IgD-negative memory B cell (primary cell): ENCODE measurements around the gene IL17A. TPM values are rescaled to one million over a fixed set of nuclear protein-coding genes. Genes with fewer than 3 reads are reported as not detected.
"Not testable (repeated sequence)": the region's sequence is repeated elsewhere in the genome, so short reads cannot be mapped to it uniquely, and the experiment has no call there.

Source experiments
- H3K27ac Mint-ChIP-seq, 3 donors: one replicate each; pipeline ENCODE4 v1.8.0; 2020 to 2022; ENCODE audit warnings: mild to moderate bottlenecking in 3 of 3, mixed read lengths in 3 of 3, moderate library complexity in 1 of 3
- H3K27me3 Mint-ChIP-seq: one replicate; pipeline ENCODE4 v1.8.0; 2021; ENCODE audit warnings: mixed read lengths
- H3K36me3 Mint-ChIP-seq: one replicate; pipeline ENCODE4 v1.8.0; 2020; ENCODE audit warnings: mild to moderate bottlenecking, mixed read lengths
- H3K4me1 Mint-ChIP-seq, 3 donors: one replicate each; pipeline ENCODE4 v1.8.0; 2020 to 2022; ENCODE audit warnings: mixed read lengths in 3 of 3, mild to moderate bottlenecking in 1 of 3
- H3K4me3 Mint-ChIP-seq, 4 donors: one replicate each; pipeline ENCODE4 v1.8.0; 2020 to 2022; ENCODE audit warnings: mild to moderate bottlenecking in 4 of 4, mixed read lengths in 4 of 4, moderate library complexity in 3 of 4
- H3K9me3 Mint-ChIP-seq, 3 donors: one replicate each; pipeline ENCODE4 v1.8.0; 2020 to 2021; ENCODE audit warnings: mixed read lengths in 3 of 3, mild to moderate bottlenecking in 1 of 3
- polyA plus RNA-seq: library from polyadenylated mRNA; unstranded; fragments of 300-500 nt; fragmentation: Illumina TruSeq; gene quantifications from one replicate; pipeline ENCODE4 v1.2.3, GENCODE V29; 2021

The IL17A gene
- polyA plus RNA-seq, 1 donor from 2014 or later = not detected

- Mint-ChIP-seq H3K4me3 (peak overlapping the region in 1 of 4 donors; percentile 45), H3K9me3 (peaks cover 0 to 11% (median 4%) of the 10 kb centered on the region in 3 donors), H3K27ac (peak overlapping the region in 1 of 3 donors; percentile 73), H3K27me3 (peaks cover 35% of the 10 kb centered on the region), H3K4me1 (peaks cover 10 to 13% (median 11%) of the 10 kb centered on the region in 3 donors), H3K36me3 (no peaks in the 10 kb centered on the region)
Observed at GRCh38 chr6:52155791-52156576, 30.2 kb upstream of the IL17A start.

- Mint-ChIP-seq H3K27me3 (peaks cover 32% of the 10 kb centered on the region), H3K4me3 (no peak overlapping the region), H3K27ac (no peak overlapping the region), H3K4me1 (peaks cover 10 to 13% (median 11%) of the 10 kb centered on the region in 3 donors), H3K9me3 (peaks cover 0 to 17% (median 4%) of the 10 kb centered on the region in 3 donors), H3K36me3 (no peaks in the 10 kb centered on the region)
Observed at GRCh38 chr6:52157301-52157941, 28.8 kb upstream of the IL17A start.

- H3K36me3 Mint-ChIP-seq = no peaks in the 10 kb centered on the region
- H3K27me3 Mint-ChIP-seq = peaks cover 17% of the 10 kb centered on the region
- no peak overlapping the region for H3K27ac Mint-ChIP-seq
- H3K4me1 Mint-ChIP-seq = peaks cover 5 to 8% (median 5%) of the 10 kb centered on the region in 3 donors
- no peak overlapping the region for H3K4me3 Mint-ChIP-seq
- H3K9me3 Mint-ChIP-seq = peaks cover 0 to 17% (median 4%) of the 10 kb centered on the region in 3 donors
Observed at GRCh38 chr6:52160472-52161104, 25.6 kb upstream of the IL17A start.

- H3K4me3 Mint-ChIP-seq = no peak overlapping the region
- H3K9me3 Mint-ChIP-seq = peaks cover 0 to 17% (median 4%) of the 10 kb centered on the region in 3 donors
- no peaks in the 10 kb centered on the region for H3K36me3 Mint-ChIP-seq
- peaks cover 0 to 1% (median 0%) of the 10 kb centered on the region in 3 donors for H3K4me1 Mint-ChIP-seq
- peaks cover 7% of the 10 kb centered on the region for H3K27me3 Mint-ChIP-seq
- H3K27ac Mint-ChIP-seq = no peak overlapping the region
Observed at GRCh38 chr6:52161689-52162438, 24.3 kb upstream of the IL17A start.

- H3K27me3 Mint-ChIP-seq = peaks cover 9% of the 10 kb centered on the region
- H3K4me1 Mint-ChIP-seq = peaks cover 0 to 1% (median 0%) of the 10 kb centered on the region in 3 donors
- H3K36me3 Mint-ChIP-seq = no peaks in the 10 kb centered on the region
- H3K9me3 Mint-ChIP-seq = peaks cover 0 to 17% (median 5%) of the 10 kb centered on the region in 3 donors
- no peak overlapping the region for H3K4me3 Mint-ChIP-seq
- no peak overlapping the region for H3K27ac Mint-ChIP-seq
Observed at GRCh38 chr6:52162940-52163908, 23.0 kb upstream of the IL17A start.

GRCh38 chr6:52164319-52165094 lies 21.7 kb upstream of the IL17A start:
- H3K27ac Mint-ChIP-seq = no peak overlapping the region
- peaks cover 0 to 17% (median 7%) of the 10 kb centered on the region in 3 donors for H3K9me3 Mint-ChIP-seq
- H3K27me3 Mint-ChIP-seq = peaks cover 16% of the 10 kb centered on the region
- peaks cover 0 to 1% (median 0%) of the 10 kb centered on the region in 3 donors for H3K4me1 Mint-ChIP-seq
- H3K36me3 Mint-ChIP-seq = peaks cover 1% of the 10 kb centered on the region
- no peak overlapping the region for H3K4me3 Mint-ChIP-seq

- no peak overlapping the region for H3K27ac Mint-ChIP-seq
- H3K4me1 Mint-ChIP-seq = no peaks in the 10 kb centered on the region
- peaks cover 0 to 5% (median 0%) of the 10 kb centered on the region in 3 donors for H3K9me3 Mint-ChIP-seq
- no peak overlapping the region for H3K4me3 Mint-ChIP-seq
- H3K36me3 Mint-ChIP-seq = peaks cover 1% of the 10 kb centered on the region
- H3K27me3 Mint-ChIP-seq = peaks cover 20% of the 10 kb centered on the region
Observed at GRCh38 chr6:52167267-52167666, 18.9 kb upstream of the IL17A start.

- H3K4me1 Mint-ChIP-seq, H3K4me3 Mint-ChIP-seq, H3K36me3 Mint-ChIP-seq, H3K27ac Mint-ChIP-seq, H3K9me3 Mint-ChIP-seq: not testable (repeated sequence)
- H3K27me3 Mint-ChIP-seq = peaks cover 20% of the 10 kb centered on the region
Observed at GRCh38 chr6:52168351-52168750, 17.8 kb upstream of the IL17A start.

GRCh38 chr6:52174118-52174517 lies 12.1 kb upstream of the IL17A start:
- peaks cover 9% of the 10 kb centered on the region for H3K27me3 Mint-ChIP-seq
- no peaks in the 10 kb centered on the region for H3K4me1 Mint-ChIP-seq
- peaks cover 1% of the 10 kb centered on the region for H3K36me3 Mint-ChIP-seq
- no peak overlapping the region for H3K27ac Mint-ChIP-seq
- H3K9me3 Mint-ChIP-seq = no peaks in the 10 kb centered on the region
- no peak overlapping the region for H3K4me3 Mint-ChIP-seq

- no peak overlapping the region for H3K27ac Mint-ChIP-seq
- H3K9me3 Mint-ChIP-seq = no peaks in the 10 kb centered on the region
- peaks cover 7% of the 10 kb centered on the region for H3K27me3 Mint-ChIP-seq
- H3K4me1 Mint-ChIP-seq = no peaks in the 10 kb centered on the region
- no peaks in the 10 kb centered on the region for H3K36me3 Mint-ChIP-seq
- H3K4me3 Mint-ChIP-seq = no peak overlapping the region
Observed at GRCh38 chr6:52176550-52176949, 9.6 kb upstream of the IL17A start.

- no peaks in the 10 kb centered on the region for H3K4me1 Mint-ChIP-seq
- H3K36me3 Mint-ChIP-seq = no peaks in the 10 kb centered on the region
- H3K27ac Mint-ChIP-seq = no peak overlapping the region
- no peaks in the 10 kb centered on the region for H3K9me3 Mint-ChIP-seq
- peaks cover 11% of the 10 kb centered on the region for H3K27me3 Mint-ChIP-seq
- H3K4me3 Mint-ChIP-seq = no peak overlapping the region
Observed at GRCh38 chr6:52177961-52178360, 8.2 kb upstream of the IL17A start.

- no peaks in the 10 kb centered on the region for H3K36me3 Mint-ChIP-seq
- H3K9me3 Mint-ChIP-seq = no peaks in the 10 kb centered on the region
- H3K4me3 Mint-ChIP-seq = no peak overlapping the region
- peaks cover 17% of the 10 kb centered on the region for H3K27me3 Mint-ChIP-seq
- no peak overlapping the region for H3K27ac Mint-ChIP-seq
- H3K4me1 Mint-ChIP-seq = no peaks in the 10 kb centered on the region
Observed at GRCh38 chr6:52180787-52181558, 5.2 kb upstream of the IL17A start.
